PFSK-1 (cell line): ENCODE measurements around the gene CMIP.

Experiments used
- FOXP2 ChIP-seq: optimal IDR thresholded peaks from 2 replicates; pipeline ENCODE3; 2011; ENCODE audit warnings: borderline replicate concordance, control low read depth, inconsistent platforms; ENCODE audit not compliant: insufficient read depth; ENCODE audit errors: extremely low read length, extremely low read depth
- POLR2AphosphoS5 ChIP-seq: IDR thresholded peaks from 2 replicates; pipeline ENCODE4 v1.6.1; 2012; ENCODE audit warnings: low read depth, mild to moderate bottlenecking, control low read depth, low read length, moderate library complexity
- REST ChIP-seq, 2 experiments: IDR thresholded peaks; 2 replicates each; pipeline versions ENCODE4 v1.6.1 to v1.8.0; 2011 to 2012; ENCODE audit warnings: low read depth in 2 of 2, low read length in 2 of 2, control low read depth in 1 of 2, inconsistent platforms in 1 of 2, mild to moderate bottlenecking in 1 of 2, moderate library complexity in 1 of 2; ENCODE audit not compliant: insufficient read depth in 1 of 2
- SIN3A ChIP-seq: IDR thresholded peaks from 2 replicates; pipeline ENCODE4 v1.6.1; 2012; ENCODE audit warnings: mild to moderate bottlenecking, low read length, moderate library complexity, borderline replicate concordance; ENCODE audit not compliant: insufficient read depth
- TAF1 ChIP-seq: IDR thresholded peaks from 2 replicates; pipeline ENCODE4 v1.6.1; 2012; ENCODE audit warnings: low read length, control low read depth, borderline replicate concordance; ENCODE audit not compliant: insufficient read depth

- TF ChIP-seq SIN3A (no peak), REST (IDR thresholded peaks at IDR 0.05; ENCODE audit: insufficient read depth in 1 of 2, low read depth in 2 of 2, low read length in 2 of 2) (no peak), POLR2AphosphoS5 (no peak), TAF1 (no peak), FOXP2 (no peak)
Measured at GRCh38 chr16:81447383-81448101, 2.9 kb downstream of the CMIP start.
